Measurements from ENCODE around the gene MGAM2. TPM values are rescaled to one million over a fixed set of nuclear protein-coding genes. Genes with fewer than 3 reads are reported as not detected.

MGAM2 gene
- total and polyA plus RNA-seq, 10 donors: 0.03 to 12.1 (median 3.0) TPM

DNA sequence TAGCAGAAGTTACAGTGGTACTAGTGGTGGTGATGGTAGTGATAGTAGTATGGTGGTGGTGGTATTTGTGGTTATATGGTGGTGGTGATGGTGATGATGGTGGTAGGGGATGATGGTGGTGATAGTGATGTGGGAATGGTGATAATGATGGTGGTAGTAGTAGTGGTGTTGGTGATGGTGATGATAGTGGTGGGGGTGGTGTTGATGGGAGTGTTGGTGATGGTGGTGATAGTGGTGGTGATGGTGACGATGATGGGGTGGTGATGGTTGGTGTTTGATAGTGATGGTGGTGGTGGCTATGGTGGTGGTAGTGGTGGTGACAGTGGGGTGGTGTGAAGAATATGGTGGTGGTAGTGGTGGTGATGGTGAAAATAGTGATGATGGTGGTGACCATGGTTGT lies 27.9 kb upstream of the MGAM2 start:
- Histone ChIP-seq H3K27me3 (replicated peaks in 1 of 7) (no peaks in the 10 kb centered on the region), H3K36me3 (peaks cover 0 to 96% (median 0%) of the 10 kb centered on the region in 6 donors), H3K27ac (no peak overlapping the region), H3K9me3 (no peaks in the 10 kb centered on the region), H3K4me3 (no peak overlapping the region), H3K4me1 (no peaks in the 10 kb centered on the region)
- WGBS, 5 donors: 77 to 100% (median 94%) methylated on average over 1 of the region's 1 CpG
- DNase-seq: no peak
- no peak for TF ChIP-seq POLR2A (IDR thresholded peaks at IDR 0.05)
- TF ChIP-seq, protein P1, sequence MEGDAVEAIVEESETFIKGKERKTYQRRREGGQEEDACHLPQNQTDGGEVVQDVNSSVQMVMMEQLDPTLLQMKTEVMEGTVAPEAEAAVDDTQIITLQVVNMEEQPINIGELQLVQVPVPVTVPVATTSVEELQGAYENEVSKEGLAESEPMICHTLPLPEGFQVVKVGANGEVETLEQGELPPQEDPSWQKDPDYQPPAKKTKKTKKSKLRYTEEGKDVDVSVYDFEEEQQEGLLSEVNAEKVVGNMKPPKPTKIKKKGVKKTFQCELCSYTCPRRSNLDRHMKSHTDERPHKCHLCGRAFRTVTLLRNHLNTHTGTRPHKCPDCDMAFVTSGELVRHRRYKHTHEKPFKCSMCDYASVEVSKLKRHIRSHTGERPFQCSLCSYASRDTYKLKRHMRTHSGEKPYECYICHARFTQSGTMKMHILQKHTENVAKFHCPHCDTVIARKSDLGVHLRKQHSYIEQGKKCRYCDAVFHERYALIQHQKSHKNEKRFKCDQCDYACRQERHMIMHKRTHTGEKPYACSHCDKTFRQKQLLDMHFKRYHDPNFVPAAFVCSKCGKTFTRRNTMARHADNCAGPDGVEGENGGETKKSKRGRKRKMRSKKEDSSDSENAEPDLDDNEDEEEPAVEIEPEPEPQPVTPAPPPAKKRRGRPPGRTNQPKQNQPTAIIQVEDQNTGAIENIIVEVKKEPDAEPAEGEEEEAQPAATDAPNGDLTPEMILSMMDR (IDR thresholded peaks at IDR 0.05 in 8 of 11, conservative IDR thresholded peaks at IDR 0.05 in 3 of 11): no peak
- no peak for TF ChIP-seq POLR2AphosphoS5 (IDR thresholded peaks at IDR 0.05)
- intact Hi-C loops (cut with DNase I; ENCODE audit: low total_unique reads): no loop called here

DNA sequence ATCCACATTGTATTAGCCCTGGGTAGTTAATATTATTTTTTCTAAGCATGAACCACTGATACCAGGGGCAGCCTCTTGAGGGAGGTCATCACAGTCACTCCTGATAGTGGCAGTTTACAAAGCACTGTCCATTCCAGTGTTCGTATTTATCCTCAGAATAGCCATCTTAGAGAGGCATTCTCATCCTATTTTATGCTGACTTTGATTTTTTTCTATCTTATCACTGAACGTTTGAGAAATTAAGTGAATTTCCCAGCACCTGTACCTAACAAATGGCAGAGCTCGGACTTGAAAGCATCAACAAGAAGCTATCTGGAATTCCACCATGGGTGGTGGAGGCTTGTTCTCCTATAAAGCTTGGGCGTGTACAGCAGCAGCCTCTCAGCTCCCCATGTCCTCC lies 26.1 kb upstream of the MGAM2 start:
- Histone ChIP-seq H3K9me3 (no peaks in the 10 kb centered on the region), H3K27me3 (replicated peaks in 1 of 7) (no peaks in the 10 kb centered on the region), H3K36me3 (peaks cover 0 to 94% (median 0%) of the 10 kb centered on the region in 6 donors), H3K27ac (no peak overlapping the region), H3K4me3 (no peak overlapping the region), H3K4me1 (no peaks in the 10 kb centered on the region)
- DNase-seq: no peak
- intact Hi-C loops (cut with DNase I; ENCODE audit: low total_unique reads): no loop called here
- no peak for TF ChIP-seq POLR2AphosphoS5 (IDR thresholded peaks at IDR 0.05)
- TF ChIP-seq POLR2A (IDR thresholded peaks at IDR 0.05): no peak
- TF ChIP-seq, protein P1 (IDR thresholded peaks at IDR 0.05 in 8 of 11, conservative IDR thresholded peaks at IDR 0.05 in 3 of 11): no peak
- 82 to 94% (median 83%) methylated on average over 4 of the region's 4 CpGs for WGBS, 5 donors

DNA sequence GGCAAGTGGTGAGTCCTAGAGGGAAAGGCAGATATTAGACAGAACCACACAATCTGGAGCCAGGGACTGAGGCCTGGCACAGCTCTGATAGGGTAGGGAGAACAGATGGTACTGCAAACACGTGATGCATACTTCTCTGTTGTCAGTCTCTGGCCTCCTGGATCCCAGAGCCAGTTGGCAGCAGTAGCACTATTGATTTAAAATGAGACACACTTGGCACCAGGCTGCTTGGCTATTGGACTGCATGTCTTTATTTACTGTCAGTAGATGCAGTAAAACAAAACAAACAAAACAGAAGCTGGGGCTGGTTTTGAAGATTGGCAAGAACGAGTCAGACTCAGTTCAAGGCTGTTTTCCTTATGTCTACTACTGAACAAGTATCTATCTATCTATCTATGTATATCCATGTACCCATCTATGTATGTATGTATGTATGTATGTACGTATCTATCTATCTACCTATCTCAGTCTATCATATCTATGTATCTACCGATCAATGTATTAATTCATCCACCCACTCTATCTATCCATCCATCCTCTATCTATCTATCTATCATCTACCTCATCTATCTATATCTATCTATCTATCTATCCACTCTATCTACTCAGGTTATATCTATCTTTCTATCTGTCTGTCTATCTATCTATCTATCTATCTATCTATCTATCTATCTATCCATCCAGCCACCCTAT lies 23.4 kb upstream of the MGAM2 start:
- intact Hi-C loops (cut with DNase I; ENCODE audit: low total_unique reads): no loop called here
- Histone ChIP-seq H3K27me3 (replicated peaks in 1 of 7) (no peaks in the 10 kb centered on the region), H3K36me3 (peaks cover 0 to 94% (median 0%) of the 10 kb centered on the region in 6 donors), H3K4me1 (no peaks in the 10 kb centered on the region), H3K27ac (no peak overlapping the region), H3K4me3 (no peak overlapping the region), H3K9me3 (no peaks in the 10 kb centered on the region)
- no peak for TF ChIP-seq POLR2AphosphoS5 (IDR thresholded peaks at IDR 0.05)
- TF ChIP-seq, protein P1 (IDR thresholded peaks at IDR 0.05 in 8 of 11, conservative IDR thresholded peaks at IDR 0.05 in 3 of 11): no peak
- WGBS, 5 donors: 81 to 84% (median 83%) methylated on average over 4 of the region's 4 CpGs
- DNase-seq: no peak

DNA sequence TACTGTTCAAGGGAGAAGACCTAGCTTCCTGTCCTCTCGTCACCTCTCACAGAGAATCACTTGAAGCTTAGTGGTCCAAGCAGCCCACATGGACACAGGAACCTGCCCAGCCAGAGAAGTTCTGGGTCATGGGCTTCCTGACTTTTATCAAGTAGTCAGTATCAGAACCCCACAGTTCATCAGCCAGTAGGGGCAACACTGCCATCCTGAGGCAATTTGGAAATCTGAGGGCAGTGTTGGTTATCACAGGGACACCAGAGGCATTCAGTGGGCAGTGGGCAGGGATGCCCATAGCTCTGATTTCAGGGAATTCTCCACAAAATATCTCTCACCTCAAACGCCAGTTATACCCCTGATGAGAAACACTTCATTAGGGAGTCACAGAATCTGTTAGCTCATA lies 22.5 kb upstream of the MGAM2 start:
- intact Hi-C loops (cut with DNase I; ENCODE audit: low total_unique reads): no loop called here
- 73 to 93% (median 82%) methylated on average over 2 of the region's 2 CpGs for WGBS, 5 donors
- no peaks in the 10 kb centered on the region for H3K9me3 ChIP-seq
- no peaks in the 10 kb centered on the region for H3K4me1 ChIP-seq
- TF ChIP-seq, protein P1 (IDR thresholded peaks at IDR 0.05 in 8 of 11, conservative IDR thresholded peaks at IDR 0.05 in 3 of 11): no peak
- TF ChIP-seq POLR2AphosphoS5 (IDR thresholded peaks at IDR 0.05) (no peak), POLR2A (IDR thresholded peaks at IDR 0.05) (no peak)
- peaks cover 0 to 94% (median 0%) of the 10 kb centered on the region in 6 donors for H3K36me3 ChIP-seq
- no peak overlapping the region for H3K27ac ChIP-seq
- H3K4me3 ChIP-seq: no peak overlapping the region
- DNase-seq: no peak
- H3K27me3 ChIP-seq (replicated peaks in 1 of 7): no peaks in the 10 kb centered on the region

All from spleen (tissue), 11 donors.